SK-N-MC (cell line): ENCODE data around the gene EEF1AKMT4.

ENCODE experiments used
- DNase-seq: peaks from one replicate; pipeline ENCODE4 v3.0.0-alpha.2; 2011; ENCODE audit warnings: low read depth, low spot score
- H3K27ac ChIP-seq: fragments of 200-600 bp; sonication (generic); 2 replicates; pipeline ENCODE4 v1.5.1; 2016; ENCODE audit warnings: mixed run types
- H3K36me3 ChIP-seq: fragments of 200-600 bp; sonication (generic); 2 replicates; pipeline ENCODE4 v1.6.1; 2017; ENCODE audit warnings: antibody characterized with exemption, low read length, mixed read lengths; ENCODE audit not compliant: insufficient read depth
- H3K4me3 ChIP-seq: fragments of 200-600 bp; sonication (generic); 2 replicates; pipeline ENCODE4 v1.5.1; 2016
- H3K9ac ChIP-seq: fragments of 200-600 bp; sonication (generic); 2 replicates; pipeline ENCODE4 v1.8.0; 2017; ENCODE audit warnings: mixed run types, mixed read lengths; ENCODE audit not compliant: insufficient read length
- H3K9me3 ChIP-seq: fragments of 200-600 bp; sonication (generic); 2 replicates; pipeline ENCODE4 v1.6.1; 2017; ENCODE audit warnings: low read depth, mild to moderate bottlenecking, antibody characterized with exemption, low read length, moderate library complexity, mixed read lengths
- EZH2 ChIP-seq: fragments of 200-600 bp; sonication (generic); IDR thresholded peaks from one replicate; pipeline ENCODE4 v1.6.1; 2017; ENCODE audit warnings: antibody characterized with exemption
- FOXP2 ChIP-seq: optimal IDR thresholded peaks from 2 replicates; pipeline ENCODE3; 2011; ENCODE audit warnings: mild to moderate bottlenecking, moderate library complexity; ENCODE audit not compliant: insufficient read depth; ENCODE audit errors: extremely low read length, control extremely low read depth
- POLR2AphosphoS5 ChIP-seq: IDR thresholded peaks from 2 replicates; pipeline ENCODE4 v1.6.1; 2012; ENCODE audit warnings: mild to moderate bottlenecking, low read depth, low read length, borderline replicate concordance

Gene EEF1AKMT4

DNA sequence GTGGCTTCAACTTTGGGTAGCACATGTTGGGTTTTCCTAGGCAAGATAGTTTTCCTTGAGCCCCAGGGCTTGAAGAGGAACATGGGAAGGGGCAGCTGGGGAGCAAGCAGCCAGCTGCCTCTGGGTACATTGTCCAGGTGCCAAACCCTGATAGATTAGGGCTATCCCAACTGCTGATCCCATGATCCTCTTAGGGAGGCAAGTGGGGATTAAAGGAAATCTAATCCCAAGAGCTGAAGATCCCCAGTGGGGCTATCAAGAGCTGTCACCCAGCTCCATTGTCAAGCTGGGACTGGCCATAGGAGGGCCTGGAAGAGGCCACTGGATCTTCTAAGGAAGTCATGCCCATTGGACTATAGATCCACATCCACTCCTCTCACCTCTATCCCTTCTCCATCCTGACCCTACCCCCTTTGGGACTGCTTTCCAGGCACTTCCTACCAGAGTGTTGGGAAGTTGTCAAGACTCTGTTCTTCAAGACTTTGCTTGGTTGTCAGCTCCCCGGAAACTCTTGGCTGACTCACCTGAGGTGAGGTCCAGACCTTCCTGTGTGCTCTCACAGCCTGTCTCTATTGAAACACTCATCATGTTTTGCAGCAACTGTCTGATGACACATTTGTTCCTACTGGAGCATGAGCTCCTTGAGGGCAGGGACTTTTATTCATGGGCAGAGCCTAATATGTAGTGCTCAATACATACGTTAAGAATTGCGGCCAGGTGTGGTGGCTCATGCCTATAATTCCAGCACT, 6.0 kb downstream of the EEF1AKMT4 start:
- no peak for DNase-seq

DNA sequence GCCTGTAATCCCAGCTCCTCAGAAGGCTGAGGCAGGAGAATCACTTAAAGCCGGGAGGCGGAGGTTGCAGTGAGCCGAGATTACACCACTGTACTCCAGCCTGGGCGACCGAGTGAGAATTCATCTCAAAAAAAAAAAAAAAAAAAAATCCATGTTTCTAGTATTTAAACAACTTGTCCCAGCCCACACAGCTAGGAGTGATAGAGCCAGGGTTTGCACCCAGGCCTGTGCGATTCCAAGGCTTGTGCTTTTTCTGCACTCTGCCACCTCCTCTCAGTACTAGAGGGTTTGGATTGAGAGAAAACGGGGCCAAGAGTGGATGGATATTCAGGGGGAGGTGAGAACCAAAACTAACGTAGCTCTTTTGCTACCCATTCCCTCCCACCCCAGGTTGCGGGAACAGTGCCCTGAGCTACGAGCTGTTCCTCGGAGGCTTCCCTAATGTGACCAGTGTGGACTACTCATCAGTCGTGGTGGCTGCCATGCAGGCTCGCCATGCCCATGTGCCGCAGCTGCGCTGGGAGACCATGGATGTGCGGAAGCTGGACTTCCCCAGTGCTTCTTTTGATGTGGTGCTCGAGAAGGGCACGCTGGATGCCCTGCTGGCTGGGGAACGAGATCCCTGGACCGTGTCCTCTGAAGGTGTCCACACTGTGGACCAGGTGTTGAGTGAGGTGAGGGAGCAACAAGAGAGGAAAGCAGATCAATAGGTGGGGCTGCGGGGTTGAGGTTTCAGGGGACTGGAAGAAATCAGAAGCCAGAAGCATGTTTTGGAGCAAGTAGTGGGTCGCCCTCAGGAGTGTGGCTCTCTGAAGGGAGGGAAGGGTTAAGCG, 7.8 kb downstream of the EEF1AKMT4 start:
- no peak overlapping the region for H3K4me3 ChIP-seq
- no peak overlapping the region for H3K27ac ChIP-seq
- no peaks in the 10 kb centered on the region for H3K36me3 ChIP-seq
- no peak for DNase-seq
- H3K9me3 ChIP-seq = no peaks in the 10 kb centered on the region
- H3K9ac ChIP-seq = no peak overlapping the region
- TF ChIP-seq EZH2 = no peak
- no peak for TF ChIP-seq POLR2AphosphoS5
- no peak for TF ChIP-seq FOXP2

More for the DNA sequence above, 6.0 kb downstream of the EEF1AKMT4 start:
- Histone ChIP-seq H3K36me3 (no peaks in the 10 kb centered on the region), H3K9me3 (no peaks in the 10 kb centered on the region), H3K9ac (no peak overlapping the region), H3K27ac (no peak overlapping the region), H3K4me3 (no peak overlapping the region)
- no peak for TF ChIP-seq EZH2
- TF ChIP-seq FOXP2 = no peak
- TF ChIP-seq POLR2AphosphoS5 = no peak

DNA sequence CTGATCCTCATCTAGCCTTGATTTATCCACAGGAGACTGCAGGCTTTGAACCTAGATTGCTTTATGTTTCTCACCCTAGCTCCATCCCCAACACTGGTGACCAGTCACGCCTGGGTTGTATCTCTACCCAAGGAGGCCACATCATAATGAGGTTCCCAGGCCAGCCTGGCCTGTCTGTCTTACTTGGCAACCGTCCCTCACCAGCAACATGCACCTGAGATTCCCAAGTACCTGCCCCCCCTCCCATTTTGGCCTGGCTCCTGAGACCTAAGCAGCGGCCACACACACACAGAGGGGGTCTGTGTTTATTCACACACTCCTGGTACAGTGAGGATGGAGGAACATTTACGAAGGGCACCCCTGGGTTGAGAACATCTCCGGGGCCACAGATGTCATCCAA, 9.5 kb downstream of the EEF1AKMT4 start:
- no peak overlapping the region for H3K4me3 ChIP-seq
- H3K9me3 ChIP-seq = no peaks in the 10 kb centered on the region
- no peak overlapping the region for H3K9ac ChIP-seq
- TF ChIP-seq FOXP2 (no peak), POLR2AphosphoS5 (0 out of 2 replicates have a peak, but pooled peaks have one; percentile 13), EZH2 (no peak)
- no peak overlapping the region for H3K27ac ChIP-seq
- no peak for DNase-seq
- H3K36me3 ChIP-seq = no peaks in the 10 kb centered on the region

DNA sequence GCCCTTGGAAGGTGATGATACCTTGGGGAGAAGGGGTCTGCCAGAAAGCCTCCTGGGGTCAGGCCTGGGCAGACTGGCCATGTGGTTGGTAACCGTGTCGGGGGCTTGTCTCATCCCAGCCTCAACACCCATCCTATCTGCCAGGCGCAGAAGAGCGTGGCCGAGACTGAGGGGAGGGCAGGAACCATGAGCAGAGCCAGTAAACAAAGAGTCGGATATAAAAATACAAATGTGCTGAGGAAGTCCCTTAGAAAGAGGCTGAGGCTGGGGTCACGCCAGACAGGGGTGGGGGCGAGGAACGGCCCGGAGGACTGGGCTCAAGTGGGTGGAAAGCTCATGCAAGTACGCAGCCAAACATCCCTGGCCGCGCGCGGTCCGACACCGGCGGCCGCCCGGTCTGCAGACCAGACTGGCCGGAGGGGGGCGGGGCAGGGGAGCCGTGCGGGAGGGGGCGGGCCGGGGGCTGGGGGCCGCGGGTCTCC, 10.0 kb downstream of the EEF1AKMT4 start:
- Histone ChIP-seq H3K9me3 (no peaks in the 10 kb centered on the region), H3K9ac (no peak overlapping the region), H3K36me3 (no peaks in the 10 kb centered on the region), H3K27ac (no peak overlapping the region), H3K4me3 (no peak overlapping the region)
- TF ChIP-seq POLR2AphosphoS5 = no peak
- no peak for TF ChIP-seq EZH2
- TF ChIP-seq FOXP2 = no peak
- no peak for DNase-seq

DNA sequence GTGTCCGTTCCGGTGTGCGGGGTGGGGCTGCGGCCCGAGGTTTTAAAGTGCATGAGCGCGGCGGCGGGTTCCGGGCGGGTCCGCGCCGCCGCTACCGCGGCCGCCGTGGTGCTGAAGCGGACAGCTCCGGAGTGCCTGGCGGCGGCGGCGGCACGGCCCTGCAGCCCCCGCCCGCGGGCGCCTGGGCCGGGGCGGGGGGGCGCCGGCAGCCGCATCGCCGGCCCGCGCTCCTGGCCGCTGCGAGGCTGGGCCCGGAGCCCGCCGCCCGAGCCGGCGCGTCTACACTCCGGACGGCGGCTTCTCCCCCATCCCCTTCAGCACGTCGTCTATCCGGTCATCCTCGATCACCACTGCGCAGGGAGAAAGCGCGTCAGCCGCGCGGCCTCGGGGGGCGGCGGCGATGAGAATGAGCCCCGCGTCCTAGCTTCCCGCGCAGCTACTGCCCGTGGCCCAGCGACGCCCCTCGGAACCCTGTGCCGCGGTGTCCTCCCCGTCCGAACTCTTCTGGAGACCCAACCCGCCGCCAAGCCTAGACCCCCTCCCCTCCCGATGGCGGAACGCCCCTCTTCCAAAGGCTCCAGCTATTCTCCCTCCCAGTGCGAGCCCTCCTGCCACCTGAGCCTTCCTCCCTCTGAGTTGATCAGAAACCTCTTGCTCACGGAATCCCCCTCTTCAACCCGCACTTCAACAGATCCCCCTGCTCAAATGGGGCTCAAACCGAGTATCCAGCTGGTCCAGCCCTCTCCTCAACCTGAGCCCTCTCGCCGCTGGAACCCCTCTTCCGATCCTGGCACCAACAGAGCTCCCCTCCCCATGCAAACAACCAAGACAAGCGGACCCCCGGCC, 10.6 kb downstream of the EEF1AKMT4 start:
- H3K27ac ChIP-seq = no peak overlapping the region
- DNase-seq = no peak
- no peak overlapping the region for H3K9ac ChIP-seq
- H3K36me3 ChIP-seq = no peaks in the 10 kb centered on the region
- peak overlapping the region; percentile 75 for H3K4me3 ChIP-seq
- H3K9me3 ChIP-seq = no peaks in the 10 kb centered on the region
- no peak for TF ChIP-seq EZH2
- TF ChIP-seq POLR2AphosphoS5 = no peak
- no peak for TF ChIP-seq FOXP2

DNA sequence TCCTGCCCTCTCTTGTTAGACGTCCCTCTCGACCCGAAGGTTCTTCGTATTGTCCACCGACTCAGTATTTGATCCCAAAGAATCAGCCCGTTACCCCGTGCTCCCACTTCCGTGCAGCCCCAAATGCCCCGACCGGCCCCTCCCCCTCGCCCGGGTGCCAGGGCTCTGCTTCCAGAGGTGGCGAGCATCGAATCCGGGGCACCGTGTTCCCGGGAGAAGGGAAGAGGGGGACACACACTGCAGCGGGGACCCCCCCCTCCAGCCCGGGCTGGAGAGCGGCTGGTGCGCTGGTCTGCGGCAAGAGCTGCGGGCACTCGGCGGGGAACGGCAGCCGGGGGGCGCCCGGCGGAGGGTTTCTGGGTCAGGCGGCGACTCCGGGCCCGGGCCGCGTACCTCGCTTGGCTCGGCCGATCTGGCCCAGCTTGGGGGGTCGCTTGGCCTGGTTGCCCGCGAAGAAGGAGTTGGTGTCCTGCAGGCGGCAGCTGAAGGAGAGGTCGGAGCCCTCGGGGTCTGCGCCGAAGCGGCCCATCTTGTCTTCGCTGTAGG, 11.3 kb downstream of the EEF1AKMT4 start:
- no peaks in the 10 kb centered on the region for H3K36me3 ChIP-seq
- TF ChIP-seq FOXP2 (no peak), EZH2 (peak; percentile 87)
- H3K9me3 ChIP-seq = no peaks in the 10 kb centered on the region
- no peak for DNase-seq
- H3K9ac ChIP-seq = no peak overlapping the region
- H3K4me3 ChIP-seq = peak overlapping the region; percentile 75
- H3K27ac ChIP-seq = no peak overlapping the region

DNA sequence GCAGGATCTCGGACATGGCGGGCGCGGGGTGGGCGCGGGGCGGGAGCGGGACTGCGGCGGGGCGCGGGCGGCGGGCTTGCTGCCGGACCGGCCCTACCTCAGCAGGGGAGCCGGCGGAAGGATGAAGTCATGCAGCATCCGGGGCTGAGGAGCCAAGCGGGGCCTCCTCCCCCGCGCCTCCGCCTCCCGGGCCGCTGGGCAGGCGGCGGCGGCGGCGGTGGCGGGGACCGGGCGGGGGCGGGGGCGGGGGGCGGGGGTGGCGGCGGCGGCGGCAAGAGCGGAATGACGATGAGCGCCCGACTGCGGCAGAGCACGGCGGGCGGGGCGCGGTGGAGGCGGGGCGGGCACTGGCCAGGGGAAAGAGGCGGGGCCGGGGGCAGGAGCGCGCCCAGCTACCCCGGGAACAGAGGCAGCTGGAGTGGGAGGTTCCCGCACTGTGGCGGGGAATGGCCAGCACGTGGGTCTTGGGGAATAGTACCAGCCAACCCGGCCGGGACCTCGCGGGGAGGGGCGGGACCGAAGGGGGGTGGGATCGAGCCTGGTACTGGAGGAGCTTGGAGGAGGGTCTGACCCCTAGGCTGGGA, 11.9 kb downstream of the EEF1AKMT4 start, which contains the start of gene CAMK2N2:
Gene CAMK2N2, minus strand, starts transcription at position 284 of the 584 bp plus-strand sequence. Its CDS starts 268 bp downstream, at position 16.
- Histone ChIP-seq H3K9ac (no peak within 1 kb of the TSS), H3K4me3 (peak within 1 kb of the TSS; percentile 78), H3K27ac (no peak within 1 kb of the TSS), H3K9me3 (no peaks in the 10 kb centered on the region), H3K36me3 (no peaks in the 10 kb centered on the region)
- no peak for TF ChIP-seq FOXP2
- TF ChIP-seq EZH2 = no peak
- no peak for TF ChIP-seq POLR2AphosphoS5
- no peak for DNase-seq
